Stimulated activated CD4-positive, alpha-beta T cell treated with anti-CD3 and anti-CD28 coated beads, Interleukin-12 subunit alpha, Interleukin-12 subunit beta, amount 100 ng/mL, for 24 hours (primary cell): Measurements from ENCODE around the gene RAD54L.
A peak's percentile ranks its signal among the peaks of the same experiment; 100 is the strongest.
"Not testable (repeated sequence)": the region's sequence is repeated elsewhere in the genome, so short reads cannot be mapped to it uniquely, and the experiment has no call there.

Source experiments
- DNase-seq, 2 experiments: peaks; one replicate each; pipeline ENCODE4 v3.0.0-alpha.2; 2020; ENCODE audit warnings: low read depth in 2 of 2

Gene RAD54L

DNA sequence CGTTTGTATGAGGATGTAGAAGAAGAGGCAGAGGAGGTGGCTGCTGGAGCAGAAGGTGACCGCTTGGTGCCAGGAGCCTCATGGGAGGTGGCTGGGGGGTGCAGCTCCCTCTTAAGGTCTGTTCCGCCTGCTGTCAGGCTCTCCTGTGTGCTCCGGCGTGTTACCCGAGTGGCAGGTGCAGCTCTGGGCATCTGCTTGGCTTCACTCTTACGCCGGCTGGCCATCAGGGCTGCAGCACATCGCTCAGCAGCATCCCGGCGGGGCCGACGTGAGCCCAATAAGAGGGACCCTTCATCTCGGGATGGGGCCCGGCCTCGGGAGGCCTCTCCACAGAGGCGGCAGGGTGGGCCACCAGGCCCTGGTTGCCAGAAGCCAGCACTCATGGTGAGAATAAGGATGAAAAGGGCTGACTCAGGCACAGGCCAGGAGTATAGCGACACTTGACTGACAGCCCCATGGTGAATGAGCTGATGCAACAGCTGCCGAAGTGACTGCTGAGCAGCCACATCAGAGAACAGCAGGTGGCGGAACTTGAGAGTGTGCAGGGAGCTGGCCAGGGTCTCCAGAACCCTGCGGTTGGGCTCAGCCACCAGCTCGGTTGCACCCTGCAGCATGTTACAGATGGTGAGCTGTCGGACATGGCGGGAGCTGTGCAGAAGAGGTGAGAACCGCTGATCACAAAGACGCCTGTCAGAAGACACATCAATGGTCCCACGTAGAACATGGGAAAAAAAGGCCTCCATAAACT lies 38.3 kb downstream of the RAD54L start:
- DNase-seq = no peak

DNA sequence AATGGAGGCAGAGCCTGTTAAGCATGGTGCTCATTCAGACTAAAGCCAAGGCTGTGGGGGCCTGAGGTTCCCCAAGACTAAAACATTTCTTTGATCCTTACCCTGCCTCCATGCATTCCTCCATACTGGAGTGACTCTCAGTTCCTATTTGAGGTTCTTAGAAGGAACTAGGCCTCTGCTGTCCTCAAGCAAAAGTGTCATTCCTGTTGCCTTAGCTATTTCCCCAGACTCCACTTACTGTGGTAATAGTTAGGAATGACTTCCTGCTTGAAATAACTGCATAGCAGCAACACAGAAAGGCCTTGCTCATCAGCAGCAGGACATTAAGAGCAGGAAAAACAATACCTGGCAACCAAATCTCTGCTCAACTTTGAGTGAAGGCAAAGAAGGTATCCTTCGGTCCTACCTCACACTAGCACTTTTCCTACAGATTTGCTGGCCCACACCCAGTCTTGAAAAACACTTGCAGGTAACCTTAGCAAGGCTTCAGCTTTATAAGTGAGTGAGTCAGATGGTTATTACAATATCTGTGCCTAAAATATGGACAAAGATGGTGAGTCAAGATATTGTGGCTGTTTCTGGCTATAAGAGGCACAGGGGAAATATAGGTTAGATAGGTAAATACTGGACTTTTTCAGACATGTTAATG lies 41.0 kb downstream of the RAD54L start:
- no peak for DNase-seq

DNA sequence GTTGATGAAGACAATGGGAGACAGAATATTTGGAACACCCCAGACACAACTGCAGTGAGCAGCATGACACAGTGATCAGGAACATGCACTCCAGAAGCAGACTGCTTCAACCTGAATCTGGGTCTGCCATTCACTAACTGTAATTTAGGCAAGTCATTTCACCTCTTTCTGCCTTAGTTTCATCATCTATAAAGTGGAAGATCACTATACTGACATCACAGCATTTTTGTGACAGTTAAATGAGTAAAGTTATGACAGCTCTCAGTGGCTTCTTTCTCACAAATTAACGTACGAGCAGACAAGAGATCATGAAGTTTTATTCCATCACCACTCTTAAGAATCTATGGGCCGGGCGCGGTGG lies 41.6 kb downstream of the RAD54L start:
- DNase-seq = no peak

DNA sequence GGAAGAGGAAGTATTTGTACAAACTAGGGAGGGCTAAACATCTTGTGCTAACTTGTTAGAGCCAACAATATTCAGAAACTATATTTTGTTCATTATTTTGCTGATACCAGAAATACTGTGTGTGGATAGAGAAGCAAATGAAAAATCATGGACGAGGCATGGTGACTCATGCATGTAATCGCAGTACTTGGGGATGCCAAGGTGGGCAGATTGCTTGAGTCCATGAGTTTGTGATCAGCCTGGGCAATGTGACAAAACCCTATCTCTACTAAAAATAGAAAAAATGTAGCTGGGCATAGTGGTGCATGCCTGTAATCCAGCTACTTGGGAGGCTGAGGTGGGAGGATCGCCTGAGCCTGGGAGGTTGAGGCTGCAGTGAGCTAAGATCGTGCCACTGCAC lies 42.4 kb downstream of the RAD54L start:
- DNase-seq = no peak

DNA sequence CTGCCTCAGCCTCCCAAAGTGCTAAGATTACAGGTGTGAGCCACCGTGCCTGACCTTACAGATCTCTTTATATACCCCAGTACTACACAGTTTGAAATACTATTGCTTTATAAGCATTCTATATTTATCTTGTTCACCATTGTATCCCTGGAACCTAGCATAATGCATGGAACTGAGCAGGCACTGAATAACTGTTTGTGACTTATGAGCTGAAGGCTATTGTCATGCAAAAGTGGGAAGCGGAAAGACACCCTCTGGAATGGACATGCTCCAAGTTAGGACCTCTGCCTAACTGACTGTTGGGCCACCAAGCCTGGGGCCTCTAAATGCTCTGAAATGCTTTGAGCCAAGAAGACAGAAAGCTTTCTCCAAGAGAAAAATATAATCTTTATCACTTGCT lies 47.7 kb downstream of the RAD54L start:
- DNase-seq = no peak

DNA sequence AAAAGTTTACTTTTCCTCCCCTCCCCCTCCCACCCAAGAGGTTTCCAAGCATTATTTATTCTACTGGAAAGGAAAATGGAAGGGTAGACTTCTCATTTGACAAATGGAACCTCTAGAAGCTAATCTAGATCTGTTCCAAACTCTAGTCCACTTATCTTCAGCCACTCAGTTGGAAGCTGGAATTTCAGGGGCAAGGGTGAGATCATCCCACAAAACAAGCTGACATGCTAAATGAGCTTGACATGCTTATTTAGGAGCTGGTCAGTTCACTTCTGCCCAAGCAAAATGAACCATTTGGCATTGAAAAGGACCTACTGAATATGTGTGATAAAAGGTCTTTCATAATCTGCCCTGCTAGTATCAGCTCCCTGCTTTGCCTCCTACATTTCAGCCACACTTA lies 50.8 kb downstream of the RAD54L start:
- no peak for DNase-seq

DNA sequence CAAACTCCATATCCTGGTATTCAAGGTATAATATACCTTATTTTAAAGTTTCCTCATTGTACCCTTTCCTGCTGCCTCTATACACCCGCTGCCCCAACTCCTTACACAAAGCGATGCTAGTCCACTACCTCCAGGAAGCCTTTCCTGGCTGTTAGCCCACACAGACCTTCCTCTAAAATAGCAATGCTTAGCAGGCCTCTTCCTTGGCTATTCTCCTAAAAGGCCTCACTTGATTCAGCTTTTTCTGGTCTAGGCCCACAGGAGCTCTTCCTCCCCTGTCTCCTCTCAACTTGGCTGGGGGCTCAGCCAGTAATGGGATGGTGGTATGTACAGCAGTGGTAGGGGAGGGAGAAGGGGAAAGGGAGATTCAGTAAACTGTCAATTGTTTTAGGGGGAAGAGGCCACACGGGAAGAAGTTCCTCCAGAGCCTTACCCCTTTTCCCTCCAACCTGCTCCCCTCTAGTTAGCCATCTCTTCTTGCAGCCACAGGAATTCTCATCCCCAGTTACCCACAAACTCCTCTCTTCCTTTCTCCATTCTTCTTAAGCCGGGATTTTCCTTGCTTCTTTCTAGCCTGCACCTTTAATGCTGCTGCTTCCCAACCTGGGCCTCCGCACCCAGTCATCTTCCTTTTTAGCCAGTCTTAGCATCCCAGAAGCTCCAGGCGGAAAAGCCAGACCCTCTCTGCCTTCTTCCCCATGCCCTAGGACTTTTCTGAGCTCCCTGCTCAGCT lies 53.3 kb downstream of the RAD54L start:
- DNase-seq = no peak

DNA sequence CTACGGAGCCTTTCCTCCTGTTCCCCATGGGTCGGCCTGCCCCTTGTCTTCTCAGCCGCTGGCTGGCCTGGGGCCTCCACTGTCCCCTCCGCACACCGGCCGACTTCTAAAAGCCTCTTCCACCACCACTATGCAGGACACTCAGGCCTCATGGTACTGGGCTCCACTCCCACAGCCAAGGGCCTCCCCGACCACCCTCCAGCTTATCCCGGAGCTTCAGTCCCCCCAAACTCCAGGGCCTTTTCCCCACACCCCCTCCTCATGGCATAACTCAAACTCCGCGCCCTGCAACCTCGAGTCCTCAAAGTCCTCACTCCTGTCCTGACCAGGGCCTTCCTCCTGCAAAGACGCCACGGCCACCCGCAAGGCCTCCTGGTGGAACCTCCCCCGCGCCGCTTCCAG lies 53.8 kb downstream of the RAD54L start:
- no peak for DNase-seq

DNA sequence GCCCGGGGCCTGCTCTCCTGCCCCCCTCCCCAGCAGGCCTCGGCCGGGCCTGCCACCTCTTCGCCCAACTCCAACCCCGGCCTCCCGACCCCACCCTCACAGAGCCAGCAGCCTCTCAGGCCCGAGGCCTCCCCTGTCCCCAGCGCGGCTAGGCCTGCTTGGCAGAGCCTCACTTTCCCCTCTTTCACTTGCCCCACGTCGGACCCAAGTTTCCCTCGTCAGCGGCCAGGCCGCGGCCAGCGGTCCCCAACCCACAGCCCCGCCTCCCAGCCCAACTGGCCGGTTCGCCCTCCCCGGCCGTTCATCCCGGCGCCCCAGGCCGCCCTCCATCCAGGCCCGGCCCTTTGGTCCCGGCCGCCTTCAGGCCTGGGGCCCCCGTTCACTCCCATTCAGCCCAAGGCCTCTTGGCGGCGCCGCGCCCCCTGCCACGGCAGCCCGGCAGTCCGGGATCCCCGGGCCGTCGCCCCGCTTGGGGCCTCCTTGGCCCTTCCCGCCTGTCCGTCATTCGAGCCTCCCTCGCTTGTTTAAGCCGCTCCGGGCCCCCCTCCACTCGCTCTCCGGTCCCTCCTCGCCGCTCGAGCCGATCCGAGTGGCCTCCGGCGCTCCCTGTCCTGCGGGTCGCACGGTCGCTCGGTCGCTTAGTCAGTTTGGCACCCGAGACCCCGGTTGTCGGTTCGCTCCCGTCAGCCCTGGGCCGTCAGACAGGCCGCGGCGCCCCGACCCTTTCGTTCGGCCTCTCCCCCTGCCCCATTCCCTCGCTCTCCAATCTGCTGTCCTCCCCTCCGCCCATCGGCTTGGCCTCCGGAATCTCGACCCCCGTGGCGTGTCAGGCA lies 54.5 kb downstream of the RAD54L start:
- DNase-seq = peak; percentile 29 to 47

DNA sequence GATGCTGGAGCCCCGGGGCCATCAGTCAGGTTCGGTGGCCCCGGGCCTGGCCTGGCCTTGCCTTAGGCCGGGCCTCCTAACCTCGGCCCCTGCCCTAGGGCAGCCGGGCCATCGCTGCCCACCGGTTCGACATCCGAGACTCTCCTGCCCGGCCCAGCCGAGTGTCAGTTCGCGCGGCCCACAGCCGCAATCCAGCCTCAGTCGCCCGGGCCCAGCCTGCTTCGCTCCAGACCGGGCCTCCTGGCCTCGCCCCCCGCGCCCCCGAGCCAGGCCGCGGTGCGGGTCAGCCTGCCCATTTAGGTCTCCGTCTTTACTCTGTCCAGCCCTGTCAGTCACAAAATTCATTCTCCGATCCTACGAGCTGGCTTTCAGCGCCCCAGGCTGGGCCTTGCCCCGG lies 55.1 kb downstream of the RAD54L start:
- no peak for DNase-seq

DNA sequence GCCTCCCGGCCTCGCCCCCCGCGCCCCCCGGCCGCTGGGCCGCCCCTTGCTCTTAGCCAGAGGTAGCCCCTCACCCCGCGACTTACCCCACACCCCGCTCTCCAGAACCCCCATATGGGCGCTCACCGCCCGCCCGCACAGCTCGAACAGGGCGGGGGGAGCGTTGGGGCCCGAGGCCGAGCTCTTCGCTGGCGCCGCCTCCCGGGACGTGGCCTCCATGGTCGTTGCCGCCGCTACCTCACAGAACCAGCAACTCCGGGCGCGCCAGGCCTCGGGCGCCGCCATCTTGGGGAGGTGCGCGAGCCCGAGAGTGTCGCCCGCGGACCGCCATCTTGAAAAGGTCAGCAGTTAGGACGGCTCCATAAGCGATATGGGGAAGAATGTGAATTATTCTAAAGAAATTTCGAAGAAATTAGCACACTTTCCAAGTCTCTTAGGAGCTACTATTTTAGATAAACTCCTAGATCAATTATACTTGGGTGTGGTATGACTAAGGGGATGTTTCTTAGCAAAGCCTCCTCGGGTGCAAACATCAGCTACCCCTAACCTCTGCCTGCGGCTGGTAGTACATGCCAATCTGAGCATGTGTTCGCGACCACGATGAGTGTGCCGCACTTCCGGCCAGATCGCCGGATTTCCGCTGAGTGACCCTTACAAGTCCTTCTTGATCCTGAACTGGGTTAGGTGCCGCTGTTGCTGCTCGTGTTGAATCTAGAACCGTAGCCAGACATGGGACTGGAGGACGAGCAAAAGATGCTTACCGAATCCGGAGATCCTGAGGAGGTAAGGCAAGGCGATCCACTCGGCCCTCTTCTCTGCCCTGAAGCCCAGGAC lies 55.7 kb downstream of the RAD54L start, which contains the start of the genes LRRC41 and UQCRH:
TSS of gene LRRC41 (minus strand) at position 579 of the 834 bp plus-strand sequence. CDS start at position 285, 294 bp downstream.
TSS of gene UQCRH (plus strand) at position 661 of the 834 bp plus-strand sequence. CDS start at position 730, 69 bp downstream.
- DNase-seq = peak; percentile 81 to 87

DNA sequence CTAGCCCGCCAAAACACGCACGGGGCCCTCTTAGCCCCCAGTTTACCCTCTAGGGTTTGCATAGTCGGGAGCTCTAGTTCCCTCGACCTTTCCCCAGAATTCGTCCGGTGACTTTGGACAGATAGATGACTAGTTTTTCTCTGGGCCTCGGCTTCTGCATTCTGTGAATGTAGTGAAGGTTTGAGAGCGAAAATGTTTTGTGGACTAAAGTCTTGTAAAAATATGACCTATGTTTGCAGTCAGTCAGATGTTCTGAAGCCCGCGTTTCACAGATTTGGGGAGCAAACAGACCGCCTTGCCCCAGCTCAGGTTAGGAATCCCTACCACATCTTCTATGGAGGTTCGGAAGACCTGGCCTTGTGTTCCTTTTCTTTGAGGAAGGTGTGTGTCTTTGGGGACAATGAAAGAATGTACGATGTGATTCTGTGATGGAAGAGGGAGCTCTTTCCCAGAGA lies 56.3 kb downstream of the RAD54L start:
- no peak for DNase-seq

DNA sequence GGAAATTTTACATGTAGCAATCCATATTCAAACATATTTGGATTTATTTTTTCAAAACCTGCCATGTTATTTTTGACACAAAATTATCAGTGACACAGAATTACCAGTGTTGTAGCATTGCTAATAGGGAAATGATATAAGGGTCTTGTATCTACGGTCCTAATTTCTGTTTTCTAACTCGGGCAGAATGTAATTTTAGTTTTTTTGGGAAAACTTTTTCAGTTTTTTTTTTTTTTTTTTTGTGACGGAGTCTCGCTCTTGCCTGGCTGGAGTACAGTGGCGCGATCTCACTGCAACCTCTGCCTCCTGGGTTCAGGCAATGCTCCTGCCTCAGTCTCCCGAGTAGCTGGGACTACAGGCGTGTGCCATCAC lies 58.6 kb downstream of the RAD54L start:
- no peak for DNase-seq

DNA sequence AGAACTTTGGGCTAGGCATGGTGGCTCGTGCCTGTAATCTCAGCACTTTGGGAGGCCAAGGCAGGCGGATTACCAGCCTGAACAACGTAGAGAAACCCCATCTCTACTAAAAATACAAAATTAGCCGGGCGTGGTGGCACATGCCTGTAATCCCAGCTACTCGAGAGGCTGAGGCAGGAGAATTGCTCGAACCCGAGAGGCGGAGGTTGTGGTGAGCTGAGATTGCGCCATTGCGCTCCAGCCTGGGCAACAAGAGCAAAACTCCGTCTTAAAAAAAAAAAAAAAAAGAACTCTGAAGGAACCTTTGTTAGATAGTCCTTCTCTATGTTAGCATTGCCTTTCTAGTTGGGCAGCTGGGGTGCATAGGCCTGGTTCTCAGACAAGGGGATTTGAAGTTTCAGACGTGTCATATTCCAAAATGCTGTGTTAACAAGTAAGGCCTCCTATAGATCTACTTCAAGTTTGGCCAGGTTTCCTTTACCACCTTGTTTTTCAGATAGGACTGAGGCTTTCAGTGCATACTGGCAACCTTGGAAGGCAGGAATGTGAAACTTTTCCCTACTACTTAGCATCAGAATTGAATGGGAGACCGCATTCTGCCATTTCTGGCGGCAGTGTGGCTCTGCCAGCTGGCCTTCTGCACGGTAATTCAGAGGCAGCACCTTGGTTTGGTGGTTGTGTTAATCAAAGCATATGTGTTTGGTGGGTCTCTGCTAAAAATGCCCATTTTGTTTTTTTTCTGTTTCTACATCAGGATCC lies 62.0 kb downstream of the RAD54L start:
- DNase-seq = no peak

DNA sequence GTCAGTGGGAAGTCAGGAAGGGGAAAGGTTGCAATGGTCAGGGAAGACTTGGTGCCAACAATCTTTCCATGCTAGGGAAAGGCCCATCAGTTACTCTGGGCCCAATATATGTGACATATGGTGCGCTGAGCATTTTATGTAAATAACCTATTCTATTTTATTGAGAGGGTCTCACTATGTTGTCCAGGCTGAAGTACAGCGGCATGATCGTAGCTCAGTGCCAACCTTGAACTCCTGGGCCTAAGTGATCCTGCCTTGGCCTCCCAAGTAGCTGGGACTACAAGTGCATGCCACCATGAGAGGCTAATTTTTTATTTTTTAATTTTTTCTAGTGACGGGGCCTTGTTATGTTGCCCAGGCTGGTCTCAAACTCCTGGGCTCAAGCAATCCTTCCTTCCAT lies 62.8 kb downstream of the RAD54L start:
- no peak for DNase-seq

DNA sequence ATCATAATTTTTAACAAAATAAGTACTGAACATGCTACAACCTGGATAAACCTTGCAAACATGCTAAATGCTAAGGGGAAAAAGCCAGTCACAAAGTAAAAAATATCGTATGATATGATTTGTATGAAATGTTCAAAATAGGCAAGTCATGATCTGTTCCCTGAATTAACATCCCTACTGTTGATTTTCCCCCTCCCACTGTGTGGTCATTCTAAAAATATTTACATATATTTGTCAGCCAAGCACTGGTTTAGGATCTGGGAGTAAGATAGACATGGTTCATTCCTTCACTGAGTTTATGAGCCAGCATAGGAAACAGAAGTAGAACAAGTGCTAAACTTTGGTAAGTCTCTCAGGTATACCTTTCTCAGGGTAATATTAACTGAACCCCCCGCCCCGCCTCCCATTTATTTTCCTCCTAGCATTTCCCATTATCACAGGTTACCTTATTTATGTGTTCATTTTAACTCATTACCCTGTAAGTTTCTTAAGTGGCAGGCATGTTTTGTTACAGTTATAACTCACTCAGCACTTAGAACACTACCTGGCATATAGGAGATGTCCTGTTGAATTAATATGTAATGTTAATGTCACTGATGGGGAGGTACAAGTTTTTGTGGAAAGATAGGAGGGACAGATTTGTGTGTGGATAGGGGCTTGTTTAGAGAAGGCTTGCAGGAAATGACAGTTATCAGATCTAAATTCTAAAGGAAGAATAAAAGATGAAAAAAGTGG lies 68.3 kb downstream of the RAD54L start:
- DNase-seq = no peak

DNA sequence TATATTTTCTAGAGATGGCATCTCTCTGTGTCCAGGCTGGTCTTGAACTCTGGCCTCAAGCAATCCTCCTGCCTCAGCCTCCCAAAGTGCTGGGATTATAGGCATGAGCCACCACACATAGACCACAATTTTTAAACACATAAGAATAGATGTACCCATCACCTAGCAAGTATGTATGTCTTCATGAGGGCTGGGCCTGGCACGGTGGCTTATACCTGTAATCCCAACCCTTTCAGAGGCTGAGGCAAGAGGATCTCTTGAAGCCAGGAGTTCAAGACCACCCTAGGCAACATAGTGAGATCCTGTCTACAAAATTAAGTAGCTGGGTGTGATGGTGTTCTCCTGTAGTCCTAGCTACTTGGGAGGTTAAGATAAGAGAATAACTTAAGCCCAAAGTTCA lies 69.8 kb downstream of the RAD54L start:
- no peak for DNase-seq

DNA sequence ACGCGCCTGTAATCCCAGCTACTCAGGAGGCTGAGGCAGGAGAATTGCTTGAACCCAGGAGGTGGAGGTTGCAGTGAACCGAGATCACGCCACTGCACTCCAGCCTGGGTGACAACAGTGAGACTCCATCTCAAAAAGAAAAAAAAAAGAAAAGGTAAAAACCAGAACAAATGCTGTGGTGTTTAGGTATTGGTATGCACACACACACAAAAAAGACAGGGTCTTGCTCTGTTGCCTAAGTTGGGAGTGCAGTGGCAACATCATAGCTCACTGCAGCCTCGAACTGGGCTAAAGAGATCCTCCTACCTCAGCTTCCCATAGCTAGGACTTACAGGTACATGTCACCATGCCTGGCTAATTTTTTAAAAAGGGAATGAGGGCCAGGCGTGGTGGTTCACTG lies 71.7 kb downstream of the RAD54L start:
- DNase-seq = not testable (repeated sequence)
